Measurements from ENCODE around the gene RPS16. TPM values are rescaled to one million over a fixed set of nuclear protein-coding genes. Genes with fewer than 3 reads are reported as not detected.

Gene RPS16
- total RNA-seq, 1 donor from 2014 or later, result 1,721 TPM

GRCh38 chr19:39413272-39413910 lies 22.4 kb downstream of the RPS16 start:
- no peak for DNase-seq (ENCODE audit: low read depth)
- Histone ChIP-seq H3K36me3 (ENCODE audit: control insufficient read depth, insufficient read depth, low read length) (peaks cover 1% of the 10 kb centered on the region), H3K4me3 (ENCODE audit: low read depth, low read length) (peak overlapping the region; percentile 96), H3K27me3 (ENCODE audit: control insufficient read depth, insufficient read depth, low read length) (no peaks in the 10 kb centered on the region)
- TF ChIP-seq CTCF (IDR thresholded peaks at IDR 0.05; ENCODE audit: insufficient read depth, low read length, poor library complexity, severe bottlenecking), result no peak

GRCh38 chr19:39412867-39413271 lies 22.9 kb downstream of the RPS16 start:
- H3K36me3 ChIP-seq (ENCODE audit: control insufficient read depth, insufficient read depth, low read length), result peaks cover 2% of the 10 kb centered on the region
- H3K4me3 ChIP-seq (ENCODE audit: low read depth, low read length), result peak overlapping the region; percentile 96
- no peaks in the 10 kb centered on the region for H3K27me3 ChIP-seq (ENCODE audit: control insufficient read depth, insufficient read depth, low read length)
- no peak for DNase-seq (ENCODE audit: low read depth)
- no peak for TF ChIP-seq CTCF (IDR thresholded peaks at IDR 0.05; ENCODE audit: insufficient read depth, low read length, poor library complexity, severe bottlenecking)

GRCh38 chr19:39412100-39412866 lies 23.5 kb downstream of the RPS16 start, which contains the start of gene PLEKHG2:
PLEKHG2 (plus strand) TSS chr19:39412669; CDS start chr19:39414087, 1,418 bp downstream.
- H3K4me3 ChIP-seq (ENCODE audit: low read depth, low read length), result peak within 1 kb of the TSS; percentile 96
- peak; percentile 90 for TF ChIP-seq CTCF (IDR thresholded peaks at IDR 0.05; ENCODE audit: insufficient read depth, low read length, poor library complexity, severe bottlenecking)
- H3K36me3 ChIP-seq (ENCODE audit: control insufficient read depth, insufficient read depth, low read length), result peaks cover 1% of the 10 kb centered on the region
- H3K27me3 ChIP-seq (ENCODE audit: control insufficient read depth, insufficient read depth, low read length), result no peaks in the 10 kb centered on the region
- peak; percentile 98 for DNase-seq (ENCODE audit: low read depth)

GRCh38 chr19:39411832-39412099 lies 24.0 kb downstream of the RPS16 start:
- Histone ChIP-seq H3K36me3 (ENCODE audit: control insufficient read depth, insufficient read depth, low read length) (peaks cover 1% of the 10 kb centered on the region), H3K4me3 (ENCODE audit: low read depth, low read length) (peak overlapping the region; percentile 11), H3K27me3 (ENCODE audit: control insufficient read depth, insufficient read depth, low read length) (no peaks in the 10 kb centered on the region)
- no peak for DNase-seq (ENCODE audit: low read depth)
- TF ChIP-seq CTCF (IDR thresholded peaks at IDR 0.05; ENCODE audit: insufficient read depth, low read length, poor library complexity, severe bottlenecking), result peak; percentile 86

GRCh38 chr19:39411081-39411831 lies 24.5 kb downstream of the RPS16 start:
- no peak for DNase-seq (ENCODE audit: low read depth)
- no peak overlapping the region for H3K4me3 ChIP-seq (ENCODE audit: low read depth, low read length)
- no peak for TF ChIP-seq CTCF (IDR thresholded peaks at IDR 0.05; ENCODE audit: insufficient read depth, low read length, poor library complexity, severe bottlenecking)
- peaks cover 1% of the 10 kb centered on the region for H3K36me3 ChIP-seq (ENCODE audit: control insufficient read depth, insufficient read depth, low read length)
- no peaks in the 10 kb centered on the region for H3K27me3 ChIP-seq (ENCODE audit: control insufficient read depth, insufficient read depth, low read length)

Measured in kidney epithelial cell (primary cell).